Fibroblast of villous mesenchyme (primary cell): ENCODE measurements around the gene ADNP2. TPM values are rescaled to one million over a fixed set of nuclear protein-coding genes. Genes with fewer than 3 reads are reported as not detected.

Experiments
- DNase-seq: peaks from one replicate; pipeline ENCODE4 v3.0.0-alpha.2; 2010; ENCODE audit warnings: low read depth
- H3K4me3 ChIP-seq: 2 replicates; pipeline ENCODE4 v1.5.1; 2011; ENCODE audit warnings: low read depth, mild to moderate bottlenecking, low read length
- CTCF ChIP-seq: IDR thresholded peaks from 2 replicates; pipeline ENCODE4 v1.5.1; 2012; ENCODE audit warnings: low read depth, mild to moderate bottlenecking, low read length; ENCODE audit not compliant: insufficient read depth
- total RNA-seq: library from RNA; depleted of rRNA; stranded (reverse); fragments of >200 nt; gene quantifications from 2 replicates; pipeline ENCODE4 v1.2.3, GENCODE V29; 2012

ADNP2 gene
- total RNA-seq, 1 donor: 23.3 TPM

GRCh38 chr18:80168982-80169381, 59.9 kb downstream of the ADNP2 start:
- H3K4me3 ChIP-seq: no peak overlapping the region
- DNase-seq: no peak
- no peak for TF ChIP-seq CTCF

- TF ChIP-seq CTCF: no peak
- H3K4me3 ChIP-seq: no peak overlapping the region
- no peak for DNase-seq
Observed at GRCh38 chr18:80169607-80170006, 60.5 kb downstream of the ADNP2 start.

DNA sequence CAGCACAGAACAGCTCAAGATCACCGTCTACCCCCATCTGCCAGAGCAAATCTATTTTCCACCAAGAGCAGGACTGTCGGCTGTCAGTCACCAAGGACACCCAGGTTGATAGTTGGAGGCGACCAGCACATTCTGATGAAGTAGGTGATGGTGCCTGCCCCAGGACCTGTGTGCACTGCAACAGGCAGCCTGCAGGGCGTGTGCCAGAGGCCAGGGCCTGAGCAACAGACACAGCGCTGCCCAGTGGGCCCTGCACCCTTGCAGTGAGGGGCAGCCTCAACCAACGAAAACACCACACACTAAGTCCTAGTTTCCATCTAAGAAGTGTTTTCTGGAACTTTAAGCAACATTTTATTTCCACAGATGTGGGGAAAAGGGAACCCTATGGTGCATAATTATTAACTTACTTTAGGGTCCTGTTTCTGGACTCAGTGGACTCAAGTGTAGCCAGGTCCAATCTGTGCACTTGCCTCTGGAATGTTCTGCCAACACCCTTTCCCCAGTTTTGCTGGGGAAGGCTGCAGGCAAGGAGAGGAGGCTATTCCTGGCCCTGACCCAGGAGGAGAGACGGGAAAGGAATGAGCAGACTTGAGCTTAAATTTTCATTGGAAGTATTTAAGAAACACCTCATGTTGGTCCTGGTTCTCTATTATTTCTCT, 61.5 kb downstream of the ADNP2 start:
- no peak for TF ChIP-seq CTCF
- no peak overlapping the region for H3K4me3 ChIP-seq
- no peak for DNase-seq

DNA sequence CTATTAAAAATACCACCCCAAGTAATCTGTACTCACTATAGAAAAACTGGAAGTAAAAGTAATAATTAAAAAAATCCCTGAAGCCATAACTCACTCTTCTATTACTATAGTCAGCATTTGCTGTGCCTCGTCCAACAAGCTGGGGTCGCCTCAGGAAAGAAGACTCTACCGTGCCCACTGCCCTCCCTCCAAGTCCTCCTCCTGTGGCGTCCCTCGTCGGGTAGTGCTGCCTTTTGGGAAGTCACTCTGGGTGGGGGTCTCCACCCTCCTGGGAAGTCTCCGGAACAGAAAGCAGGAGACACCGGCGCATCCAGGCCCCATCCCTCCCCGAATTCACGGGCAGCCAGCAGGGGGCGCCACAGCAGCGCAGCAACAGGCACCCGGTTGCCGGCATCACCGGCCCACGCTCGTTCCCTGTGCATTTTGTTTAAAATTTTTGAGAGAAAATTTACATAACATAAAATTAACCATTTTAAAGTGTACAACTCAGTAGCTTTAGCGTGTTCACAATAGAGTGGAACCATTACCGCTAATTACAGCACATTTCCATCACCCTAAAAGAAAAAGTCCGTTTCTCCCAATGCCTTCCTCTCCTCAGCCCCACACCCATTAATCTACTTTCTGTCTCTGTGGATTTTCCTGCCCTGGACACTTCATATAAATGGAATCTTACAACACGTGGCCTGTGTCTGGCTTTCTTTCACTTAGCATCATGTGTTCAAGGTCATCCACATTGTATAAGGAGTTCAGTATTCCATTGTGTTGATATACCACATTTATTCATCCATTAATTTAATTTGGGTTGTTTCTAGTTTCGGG, 62.2 kb downstream of the ADNP2 start:
- DNase-seq: peak; percentile 64
- peak overlapping the region; percentile 52 for H3K4me3 ChIP-seq
- TF ChIP-seq CTCF: peak; percentile 88

GRCh38 chr18:80172056-80172455, 63.0 kb downstream of the ADNP2 start:
- no peak overlapping the region for H3K4me3 ChIP-seq
- TF ChIP-seq CTCF: no peak
- no peak for DNase-seq

DNA sequence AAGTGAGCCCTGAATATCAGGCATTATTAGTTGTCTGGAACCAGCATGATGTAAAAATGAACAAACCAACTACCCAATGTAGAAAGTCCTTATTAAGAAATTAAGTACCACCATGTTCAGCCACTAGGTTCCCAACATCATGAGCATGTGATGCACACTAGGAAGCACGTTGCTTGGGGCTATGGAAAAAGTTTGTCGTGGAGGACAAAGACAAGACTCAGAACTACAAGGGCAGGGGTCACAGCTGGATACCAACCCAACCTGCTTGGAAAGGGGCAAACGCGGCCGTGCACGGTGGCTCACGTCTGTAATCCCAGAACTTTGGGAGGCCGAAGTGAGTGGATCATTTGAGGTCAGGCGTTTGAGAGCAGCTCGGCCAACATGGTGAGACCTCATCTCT, 64.0 kb downstream of the ADNP2 start:
- no peak overlapping the region for H3K4me3 ChIP-seq
- TF ChIP-seq CTCF: no peak
- no peak for DNase-seq
